HG03045 (cell line): ENCODE measurements around the gene CCDC122.

Experiments used
- ATAC-seq: cut with Tn5 transposase; IDR thresholded peaks from one replicate; pipeline ENCODE4 v1.9.1; 2021; ENCODE audit warnings: mild to moderate bottlenecking, moderate library complexity; ENCODE audit not compliant: unreplicated experiment

The CCDC122 gene

GRCh38 chr13:43805071-43805468 lies 74.5 kb downstream of the CCDC122 start:
- no peak for ATAC-seq

- ATAC-seq = no peak
Measured at GRCh38 chr13:43804461-43805070, 75.0 kb downstream of the CCDC122 start.

GRCh38 chr13:43802511-43802910 lies 77.0 kb downstream of the CCDC122 start:
- no peak for ATAC-seq

- no peak for ATAC-seq
Measured at GRCh38 chr13:43800828-43801227, 78.7 kb downstream of the CCDC122 start.

GRCh38 chr13:43799191-43799590 lies 80.3 kb downstream of the CCDC122 start:
- ATAC-seq = no peak

GRCh38 chr13:43797869-43798268 lies 81.7 kb downstream of the CCDC122 start:
- ATAC-seq = no peak

- ATAC-seq = no peak
Measured at GRCh38 chr13:43797159-43797558, 82.4 kb downstream of the CCDC122 start.

- ATAC-seq = no peak
Measured at GRCh38 chr13:43794416-43794815, 85.1 kb downstream of the CCDC122 start.

- no peak for ATAC-seq
Measured at GRCh38 chr13:43792076-43792881, 87.3 kb downstream of the CCDC122 start.

GRCh38 chr13:43787997-43788396 lies 91.5 kb downstream of the CCDC122 start:
- no peak for ATAC-seq

- no peak for ATAC-seq
Measured at GRCh38 chr13:43787518-43787891, 92.0 kb downstream of the CCDC122 start.

- no peak for ATAC-seq
Measured at GRCh38 chr13:43786766-43787517, 92.6 kb downstream of the CCDC122 start, which contains the start of gene ENOX1. Gene ENOX1, minus strand, starts transcription at chr13:43786972.

GRCh38 chr13:43786472-43786765 lies 93.1 kb downstream of the CCDC122 start:
- no peak for ATAC-seq
